HUDEP-2 (cell line): ENCODE data around the gene CHM.
"Not testable (repeated sequence)": the region's sequence is repeated elsewhere in the genome, so short reads cannot be mapped to it uniquely, and the experiment has no call there.

Experiments used
- DNase-seq, 76 experiments: peaks; one replicate each; lab custom pipeline; 2025; ENCODE audit not compliant: unreplicated experiment in 76 of 76; lab: John Stamatoyannopoulos, UW

The CHM gene

DNA sequence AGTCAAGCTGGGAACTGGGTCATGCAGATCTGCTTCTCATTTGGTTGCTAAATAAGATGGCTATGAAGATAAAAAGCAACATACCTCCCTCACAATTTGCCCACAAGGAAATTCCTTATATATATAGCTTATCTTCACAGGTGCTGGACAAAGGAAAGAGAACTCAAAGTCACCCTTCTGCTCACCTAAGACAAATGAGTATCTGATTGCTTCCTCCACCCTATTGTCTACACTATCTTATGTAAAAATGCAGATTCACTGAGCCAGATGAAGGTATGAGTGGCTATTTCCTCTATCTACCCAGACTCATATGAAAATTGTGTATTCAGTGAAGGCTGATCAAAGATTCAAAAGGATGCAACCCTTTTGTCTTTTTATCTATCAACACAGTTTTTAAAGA is 50.8 kb downstream of the CHM start:
- no peak for DNase-seq

DNA sequence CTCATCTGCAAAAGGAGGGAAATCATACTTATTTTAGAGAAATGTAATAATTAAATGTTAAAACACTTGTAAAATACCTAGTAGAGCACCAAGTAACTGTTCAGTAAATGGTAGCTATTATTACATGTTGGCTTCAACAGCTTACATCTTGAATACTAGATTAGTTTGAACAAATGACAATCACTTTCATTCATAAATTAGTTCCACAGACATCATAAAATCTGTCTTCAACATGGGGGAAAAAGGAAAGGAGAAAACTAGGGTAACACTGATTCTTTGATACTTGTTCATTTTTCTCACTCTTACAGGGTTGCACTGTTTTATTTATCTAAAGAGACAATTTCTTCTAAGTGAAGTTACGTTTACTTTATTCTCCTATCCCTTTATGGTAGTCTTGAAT is 51.7 kb downstream of the CHM start:
- DNase-seq = no peak

GRCh38 chrX:85994797-85995196 is 52.6 kb downstream of the CHM start:
- DNase-seq = no peak

- no peak for DNase-seq
Measured at GRCh38 chrX:85994228-85994627, 53.1 kb downstream of the CHM start.

DNA sequence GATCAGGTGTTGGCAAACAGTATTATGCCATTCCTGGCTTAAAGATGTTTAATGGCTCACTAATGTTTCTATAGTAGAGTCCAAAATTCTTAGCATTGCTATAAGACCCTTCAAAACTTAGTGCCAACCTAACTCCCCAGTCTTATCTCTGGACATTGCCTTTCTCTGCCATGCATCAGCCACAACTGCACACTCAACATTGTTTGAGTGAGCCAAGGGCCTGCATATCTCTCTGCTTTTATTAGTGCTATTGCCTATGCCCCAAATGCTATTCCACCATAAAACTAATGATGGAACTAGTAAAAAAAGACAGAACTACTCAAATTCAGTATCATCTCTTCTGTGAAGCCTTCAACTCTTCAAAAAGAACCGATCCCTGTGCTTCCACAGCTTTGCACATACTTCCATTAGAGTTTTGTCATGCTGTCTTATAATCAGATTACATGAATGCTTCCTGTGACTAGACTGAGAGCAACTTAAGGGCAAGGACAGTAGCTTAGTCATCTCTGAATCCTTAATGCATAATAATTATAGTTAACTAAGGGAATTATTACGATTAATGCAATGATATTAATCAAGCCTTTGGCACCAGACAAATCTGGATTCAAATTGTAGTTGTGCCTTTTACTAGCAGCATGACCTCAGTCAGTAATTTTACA is 53.7 kb downstream of the CHM start:
- no peak for DNase-seq

- DNase-seq = peak in 9 of 76 experiments; percentile 0 to 21 (median 2)
Measured at GRCh38 chrX:85992811-85993229, 54.5 kb downstream of the CHM start.

GRCh38 chrX:85988353-85988752 is 59.0 kb downstream of the CHM start:
- peak in 1 of 76 experiments; percentile 0 for DNase-seq

GRCh38 chrX:85980286-85980685 is 67.1 kb downstream of the CHM start:
- DNase-seq = no peak

DNA sequence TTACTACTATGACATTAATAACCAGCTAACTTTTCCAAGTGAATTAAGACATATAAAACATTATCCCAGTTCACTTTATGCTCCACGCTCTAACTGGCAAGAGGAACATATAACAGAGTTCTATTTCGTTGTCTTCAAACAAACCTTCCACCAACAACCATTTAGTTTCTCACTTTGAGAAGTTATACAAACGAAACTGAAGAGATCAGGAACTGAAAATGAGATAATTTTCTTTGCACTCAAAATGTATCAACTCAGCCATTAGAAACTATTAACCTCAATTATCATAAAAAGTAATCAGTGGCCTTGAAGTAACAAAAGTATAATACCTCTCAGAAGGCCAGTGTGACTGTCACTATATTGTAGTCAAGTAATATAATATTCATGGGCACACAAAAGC is 70.1 kb downstream of the CHM start:
- DNase-seq = no peak

GRCh38 chrX:85972351-85972750 is 75.0 kb downstream of the CHM start:
- DNase-seq = not testable (repeated sequence)

GRCh38 chrX:85964744-85965143 is 82.6 kb downstream of the CHM start:
- no peak for DNase-seq

DNA sequence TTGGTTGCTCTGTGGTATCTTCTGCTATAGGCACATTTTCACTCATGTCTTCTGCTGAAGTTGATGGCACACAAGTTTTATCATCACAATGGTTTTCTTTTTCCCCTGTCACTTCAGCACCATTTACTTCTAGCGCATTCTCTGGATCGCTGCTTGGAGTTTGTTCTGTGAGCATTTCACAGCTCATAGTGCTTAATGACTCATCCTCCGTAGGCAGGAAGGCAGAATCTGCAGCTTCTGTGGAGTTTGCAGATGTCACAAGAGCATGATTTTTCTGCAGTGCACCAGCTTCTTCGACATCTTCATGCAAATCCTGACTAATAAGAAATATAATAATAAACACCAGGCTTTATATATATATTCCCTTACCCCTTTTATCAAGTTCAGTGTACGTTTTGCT is 83.6 kb downstream of the CHM start:
- no peak for DNase-seq

DNA sequence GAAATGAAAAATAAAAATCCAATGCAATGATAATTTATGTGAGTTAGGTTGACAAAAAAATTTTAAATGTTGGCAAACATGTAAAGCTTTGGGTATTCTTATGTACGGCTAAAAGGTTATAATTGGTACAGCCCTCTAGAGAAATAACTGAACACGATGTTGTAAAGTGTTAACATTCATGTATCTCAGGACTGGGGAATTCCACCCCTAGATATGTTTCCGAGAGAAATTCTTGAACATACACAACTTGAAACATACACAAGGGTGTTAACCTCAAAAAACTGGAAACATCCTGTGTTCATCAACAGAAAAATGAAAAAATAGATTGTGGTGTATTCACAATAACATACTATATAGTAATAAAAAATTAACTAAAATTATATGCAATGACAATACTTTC is 91.8 kb downstream of the CHM start:
- no peak for DNase-seq

- not testable (repeated sequence) for DNase-seq
Measured at GRCh38 chrX:85944751-85945150, 102.6 kb downstream of the CHM start.

DNA sequence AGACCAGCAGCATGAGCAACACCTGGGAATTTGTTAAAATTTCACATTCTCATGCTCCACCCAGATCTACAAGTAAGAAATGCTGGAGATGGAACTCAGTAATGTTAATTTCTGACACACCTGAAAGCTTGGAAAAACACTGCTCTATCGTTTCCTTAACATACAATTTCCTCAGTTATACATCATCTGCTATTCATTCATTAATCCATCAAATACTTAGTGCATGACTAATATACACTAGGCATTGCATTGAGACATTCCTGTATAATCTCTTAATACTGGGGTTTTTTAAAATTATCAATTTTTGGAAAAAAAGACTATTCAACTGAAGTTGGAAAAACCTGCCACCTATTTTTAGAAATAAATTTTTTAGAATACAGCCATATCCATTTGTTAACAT is 106.1 kb downstream of the CHM start:
- no peak for DNase-seq

GRCh38 chrX:85939942-85940341 is 107.4 kb downstream of the CHM start:
- not testable (repeated sequence) for DNase-seq

GRCh38 chrX:85934399-85934798 is 113.0 kb downstream of the CHM start:
- DNase-seq = not testable (repeated sequence)

DNA sequence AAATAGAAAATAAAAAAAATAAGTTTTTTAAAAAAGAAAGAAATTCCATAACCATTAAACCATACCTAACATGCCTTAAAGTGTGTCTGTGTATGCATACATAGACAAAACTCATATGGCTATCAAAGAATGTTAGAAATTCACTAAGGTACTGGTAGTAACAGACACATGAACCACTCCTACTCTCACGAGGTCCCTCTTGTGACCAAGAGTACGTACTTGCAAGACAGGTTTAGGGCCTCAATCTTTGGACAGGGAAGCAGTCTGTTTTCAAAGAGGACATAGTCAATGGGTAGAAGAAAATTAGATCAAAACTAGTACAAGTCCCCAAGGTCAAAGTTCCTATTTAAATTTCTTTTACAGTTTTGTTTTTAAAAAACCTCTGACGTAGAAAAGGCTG is 117.3 kb downstream of the CHM start:
- DNase-seq = peak in 2 of 76 experiments; percentile 0

GRCh38 chrX:85928606-85929005 is 118.8 kb downstream of the CHM start:
- no peak for DNase-seq

DNA sequence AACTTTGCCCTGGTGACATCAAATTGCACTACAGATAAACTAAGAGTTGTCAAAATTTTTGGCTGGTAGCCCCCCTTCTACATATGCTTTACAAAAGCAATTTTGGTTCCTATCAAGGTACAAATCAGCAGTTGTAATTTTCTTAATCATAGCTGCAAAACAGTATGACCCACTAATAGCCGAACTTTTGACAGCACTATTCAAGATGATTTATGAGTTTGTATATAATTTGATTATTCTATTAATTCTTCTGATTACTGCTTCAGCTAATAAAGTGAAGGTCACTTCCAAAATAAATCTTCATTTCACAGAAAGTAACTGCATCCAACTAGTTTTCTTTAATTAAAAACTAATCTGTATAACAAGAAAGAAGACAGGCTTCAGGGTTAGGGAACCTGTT is 119.6 kb downstream of the CHM start:
- DNase-seq = no peak

DNA sequence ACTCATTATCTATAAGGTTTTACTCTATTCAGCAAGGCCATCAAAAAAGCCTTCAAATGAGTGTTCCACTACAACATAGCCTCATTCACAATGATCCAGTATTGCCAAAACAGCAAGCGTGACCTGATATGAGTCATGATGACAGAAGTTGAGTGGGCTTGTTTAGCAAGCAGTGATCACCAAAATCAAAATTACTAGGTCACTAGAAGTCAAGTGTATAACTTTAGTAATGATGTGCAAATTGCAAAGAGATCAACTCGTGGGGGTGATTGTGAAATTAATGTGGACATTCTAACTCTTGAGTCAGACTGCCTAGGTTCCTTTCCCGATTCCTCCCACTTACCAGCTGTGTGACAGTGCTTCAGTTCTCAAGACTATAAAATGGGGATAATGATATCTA is 124.5 kb downstream of the CHM start:
- no peak for DNase-seq

DNA sequence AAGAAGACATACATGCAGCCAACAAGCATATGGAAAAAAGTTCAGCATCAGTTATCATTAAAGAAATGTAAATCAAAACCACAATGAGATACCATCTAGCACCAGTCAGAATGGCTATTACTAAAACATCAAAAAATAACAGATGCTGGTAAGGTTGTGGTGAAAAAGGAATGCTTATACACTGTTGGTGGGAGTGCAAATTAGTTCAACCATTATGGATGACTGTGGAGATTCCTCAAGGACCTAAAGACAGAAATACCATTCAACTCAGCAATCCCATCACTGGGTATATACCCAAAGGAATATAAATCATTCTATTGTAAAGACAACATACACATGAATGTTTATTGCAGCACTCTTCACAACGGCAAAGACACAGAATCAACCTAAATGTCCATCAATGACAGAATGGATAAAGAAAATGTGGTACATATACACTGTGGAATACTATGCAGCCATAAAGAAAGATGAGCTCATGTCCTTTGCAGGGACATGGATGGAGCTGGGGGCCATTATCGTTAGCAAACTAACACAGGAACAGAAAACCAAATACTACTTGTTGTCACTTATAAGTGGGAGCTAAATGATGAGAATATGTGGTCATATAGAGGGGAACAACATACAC is 130.6 kb downstream of the CHM start:
- not testable (repeated sequence) for DNase-seq

DNA sequence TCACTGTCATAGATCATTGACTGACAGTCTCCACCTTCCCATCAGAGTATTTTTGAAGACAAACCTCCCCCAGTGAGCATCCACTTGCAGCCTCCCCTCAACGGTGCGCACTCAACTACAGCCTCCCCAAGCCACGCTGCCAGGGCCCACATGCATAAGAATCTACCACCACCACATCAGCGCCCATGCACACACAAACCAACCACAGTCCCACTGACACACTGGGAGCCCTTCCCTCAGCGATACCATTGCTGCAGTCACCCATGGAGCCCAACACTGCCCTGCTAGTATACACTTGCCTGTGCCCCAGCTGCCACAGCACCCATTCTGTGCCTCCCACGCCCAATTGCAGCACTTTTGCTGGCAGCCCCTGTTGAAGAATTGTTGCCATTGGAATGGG is 132.9 kb downstream of the CHM start:
- DNase-seq = no peak
